Fibroblast of pulmonary artery (primary cell): ENCODE measurements around the gene LMAN1L.

ENCODE experiments used
- DNase-seq: peaks from one replicate; pipeline ENCODE4 v3.0.0-alpha.2; 2010; ENCODE audit warnings: low read depth
- H3K4me3 ChIP-seq: replicated peaks from 2 replicates; pipeline ENCODE4 v1.5.1; 2011; ENCODE audit warnings: low read depth, mild to moderate bottlenecking, control low read depth, low read length, moderate library complexity
- TF ChIP-seq, protein P1 (sequence below): IDR thresholded peaks from 2 replicates; pipeline ENCODE4 v1.5.1; 2011; ENCODE audit warnings: mild to moderate bottlenecking, control low read depth, low read length, inconsistent platforms; ENCODE audit errors: missing control alignments

The LMAN1L gene

DNA sequence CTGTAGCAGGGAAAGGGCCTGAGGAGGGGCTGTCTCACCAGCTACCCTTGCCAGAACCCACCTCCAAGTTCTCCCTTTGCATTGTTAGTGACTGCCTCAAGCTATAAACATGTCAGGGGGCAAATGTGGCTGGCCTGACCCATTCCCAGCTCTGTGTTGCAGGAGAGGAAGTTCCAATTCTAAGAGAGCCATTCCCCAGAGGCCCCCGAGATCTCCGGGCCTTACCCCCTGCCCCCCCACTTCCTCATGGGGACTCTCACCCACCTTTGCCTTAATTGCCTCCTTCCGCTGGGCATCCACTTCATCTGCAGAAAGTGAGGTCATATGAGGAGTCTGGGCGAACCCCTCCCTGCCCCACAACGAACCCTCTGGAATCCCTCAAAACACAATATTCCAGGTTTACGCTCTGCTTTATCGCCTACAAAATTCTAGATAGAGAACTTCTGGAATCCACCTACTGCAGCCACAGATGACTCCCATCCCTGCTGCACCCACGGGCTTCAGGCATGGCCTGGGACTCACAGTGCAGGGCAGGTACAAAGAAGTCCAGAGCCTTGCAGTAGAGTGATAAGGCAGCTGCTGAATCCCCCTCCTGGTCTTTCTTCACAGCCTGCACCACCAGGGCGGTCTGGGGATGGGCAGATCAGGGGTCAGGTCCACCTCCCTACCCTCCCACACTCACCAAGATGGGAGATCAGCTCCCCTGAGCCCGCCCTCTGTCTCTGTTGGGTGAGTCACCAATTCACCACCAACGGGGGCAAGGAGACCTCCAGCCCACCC, 26.3 kb downstream of the LMAN1L start:
- TF ChIP-seq, protein P1, sequence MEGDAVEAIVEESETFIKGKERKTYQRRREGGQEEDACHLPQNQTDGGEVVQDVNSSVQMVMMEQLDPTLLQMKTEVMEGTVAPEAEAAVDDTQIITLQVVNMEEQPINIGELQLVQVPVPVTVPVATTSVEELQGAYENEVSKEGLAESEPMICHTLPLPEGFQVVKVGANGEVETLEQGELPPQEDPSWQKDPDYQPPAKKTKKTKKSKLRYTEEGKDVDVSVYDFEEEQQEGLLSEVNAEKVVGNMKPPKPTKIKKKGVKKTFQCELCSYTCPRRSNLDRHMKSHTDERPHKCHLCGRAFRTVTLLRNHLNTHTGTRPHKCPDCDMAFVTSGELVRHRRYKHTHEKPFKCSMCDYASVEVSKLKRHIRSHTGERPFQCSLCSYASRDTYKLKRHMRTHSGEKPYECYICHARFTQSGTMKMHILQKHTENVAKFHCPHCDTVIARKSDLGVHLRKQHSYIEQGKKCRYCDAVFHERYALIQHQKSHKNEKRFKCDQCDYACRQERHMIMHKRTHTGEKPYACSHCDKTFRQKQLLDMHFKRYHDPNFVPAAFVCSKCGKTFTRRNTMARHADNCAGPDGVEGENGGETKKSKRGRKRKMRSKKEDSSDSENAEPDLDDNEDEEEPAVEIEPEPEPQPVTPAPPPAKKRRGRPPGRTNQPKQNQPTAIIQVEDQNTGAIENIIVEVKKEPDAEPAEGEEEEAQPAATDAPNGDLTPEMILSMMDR: no peak
- DNase-seq: no peak
- no peak overlapping the region for H3K4me3 ChIP-seq

DNA sequence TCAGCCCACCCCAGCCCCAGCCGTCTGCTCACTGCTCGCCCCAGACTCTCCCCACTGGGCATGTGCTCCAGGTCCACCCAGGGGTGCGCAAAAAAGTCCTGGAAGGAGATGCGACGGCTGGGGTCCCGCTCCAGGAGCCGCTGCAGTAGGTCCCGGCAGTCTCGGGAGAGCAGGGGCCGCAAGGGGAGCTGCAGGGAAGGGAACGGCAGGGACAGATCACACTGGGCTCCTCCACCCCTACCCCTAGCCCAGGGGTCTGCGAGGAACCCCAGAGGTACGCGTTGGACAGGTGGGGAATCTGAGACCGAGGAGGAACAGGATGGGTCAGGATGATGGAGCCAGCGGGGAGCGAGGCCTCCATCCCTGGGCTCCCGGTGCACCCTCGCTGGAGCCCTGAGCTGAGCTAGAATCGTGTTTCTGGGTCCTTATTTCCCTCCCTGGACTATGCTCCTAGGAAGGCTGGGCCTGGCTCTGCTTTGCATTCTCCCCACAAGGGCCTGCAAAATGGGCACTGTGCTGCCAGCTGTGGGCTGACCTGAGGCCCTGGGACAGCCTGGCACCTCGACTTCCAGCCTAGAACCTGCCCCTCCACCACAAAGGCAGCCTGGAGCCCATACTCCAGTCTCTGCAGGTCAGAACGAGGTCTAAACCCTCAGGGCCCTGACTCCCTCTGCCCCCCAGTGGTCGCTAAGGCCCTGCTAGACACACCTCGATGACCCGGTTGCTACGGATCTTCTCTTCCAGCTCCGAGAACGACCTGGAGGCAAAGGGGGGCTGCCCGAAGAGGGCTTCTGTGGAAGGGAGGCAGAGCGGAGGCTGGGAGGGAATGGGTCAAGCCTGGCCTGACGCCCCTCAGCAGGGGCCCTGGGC, 27.1 kb downstream of the LMAN1L start:
- TF ChIP-seq, protein P1: no peak
- DNase-seq: no peak
- no peak overlapping the region for H3K4me3 ChIP-seq

DNA sequence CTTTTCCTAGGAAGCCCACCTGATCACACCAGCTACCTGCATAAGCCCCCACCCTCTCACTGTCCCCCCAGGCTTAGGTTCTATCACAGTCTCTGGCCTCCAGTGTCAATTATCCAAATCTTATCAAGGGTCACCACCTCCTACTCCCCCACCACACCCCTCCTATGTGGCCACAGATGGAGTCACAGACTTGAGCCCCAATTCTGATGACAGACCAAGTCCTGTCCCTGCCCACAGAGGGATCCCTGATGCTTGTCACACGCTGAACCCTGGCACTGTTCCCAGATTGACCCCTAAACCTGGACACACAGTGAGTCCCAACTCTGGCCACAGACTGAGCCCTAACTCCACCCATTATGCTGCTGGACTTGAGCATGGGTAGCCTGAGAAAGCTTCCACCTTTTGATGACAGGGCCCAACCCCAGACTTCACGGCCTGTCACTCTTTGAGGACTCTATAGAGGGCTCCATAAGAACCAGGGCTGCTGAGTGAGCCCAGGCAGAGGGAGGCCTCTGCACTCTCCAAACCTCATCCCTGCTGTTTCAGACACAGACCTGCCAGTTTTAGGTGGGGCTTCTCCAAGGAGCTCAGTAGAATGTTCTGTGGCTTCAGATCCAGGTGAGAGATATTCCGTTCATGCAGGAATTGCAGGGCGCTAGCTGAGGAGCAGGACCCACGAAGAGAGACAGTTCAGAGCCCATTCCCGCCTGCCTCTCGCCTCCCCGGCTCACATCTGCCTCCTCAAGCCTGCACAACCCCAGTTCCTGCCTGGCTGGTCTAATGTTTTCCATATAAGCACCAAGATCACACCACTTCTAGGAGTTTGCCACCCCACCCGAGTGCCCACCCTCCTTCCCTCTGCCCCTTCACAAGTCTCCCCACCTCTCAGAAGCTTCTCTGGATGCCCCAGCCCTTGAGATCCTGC, 28.5 kb downstream of the LMAN1L start:
- DNase-seq: no peak
- TF ChIP-seq, protein P1: no peak
- H3K4me3 ChIP-seq: no peak overlapping the region

DNA sequence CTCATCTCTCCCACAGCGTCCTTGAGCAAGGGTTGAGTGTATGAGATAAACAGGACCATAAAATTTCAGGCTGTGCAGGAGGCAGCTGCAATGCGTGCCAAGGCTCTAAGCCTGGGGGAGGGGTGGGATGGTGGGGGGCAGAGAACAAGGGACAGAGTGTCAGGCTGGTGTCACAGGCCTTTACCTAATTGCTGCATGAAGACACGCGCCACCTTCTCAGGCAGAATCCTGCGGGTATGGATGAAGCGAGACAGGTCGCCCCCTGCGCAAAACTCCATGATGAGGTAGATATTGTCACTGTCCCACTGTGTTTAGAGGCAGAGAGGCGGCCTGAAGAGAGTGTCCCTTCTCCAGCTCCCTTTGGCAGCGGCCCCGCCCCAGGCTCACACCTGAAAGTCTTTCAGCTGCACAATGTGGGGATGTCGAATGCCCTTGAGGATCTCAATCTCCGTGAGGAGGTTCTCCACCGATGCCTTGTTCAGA, 29.3 kb downstream of the LMAN1L start:
- no peak for DNase-seq
- H3K4me3 ChIP-seq: peak overlapping the region; percentile 66
- TF ChIP-seq, protein P1: no peak

DNA sequence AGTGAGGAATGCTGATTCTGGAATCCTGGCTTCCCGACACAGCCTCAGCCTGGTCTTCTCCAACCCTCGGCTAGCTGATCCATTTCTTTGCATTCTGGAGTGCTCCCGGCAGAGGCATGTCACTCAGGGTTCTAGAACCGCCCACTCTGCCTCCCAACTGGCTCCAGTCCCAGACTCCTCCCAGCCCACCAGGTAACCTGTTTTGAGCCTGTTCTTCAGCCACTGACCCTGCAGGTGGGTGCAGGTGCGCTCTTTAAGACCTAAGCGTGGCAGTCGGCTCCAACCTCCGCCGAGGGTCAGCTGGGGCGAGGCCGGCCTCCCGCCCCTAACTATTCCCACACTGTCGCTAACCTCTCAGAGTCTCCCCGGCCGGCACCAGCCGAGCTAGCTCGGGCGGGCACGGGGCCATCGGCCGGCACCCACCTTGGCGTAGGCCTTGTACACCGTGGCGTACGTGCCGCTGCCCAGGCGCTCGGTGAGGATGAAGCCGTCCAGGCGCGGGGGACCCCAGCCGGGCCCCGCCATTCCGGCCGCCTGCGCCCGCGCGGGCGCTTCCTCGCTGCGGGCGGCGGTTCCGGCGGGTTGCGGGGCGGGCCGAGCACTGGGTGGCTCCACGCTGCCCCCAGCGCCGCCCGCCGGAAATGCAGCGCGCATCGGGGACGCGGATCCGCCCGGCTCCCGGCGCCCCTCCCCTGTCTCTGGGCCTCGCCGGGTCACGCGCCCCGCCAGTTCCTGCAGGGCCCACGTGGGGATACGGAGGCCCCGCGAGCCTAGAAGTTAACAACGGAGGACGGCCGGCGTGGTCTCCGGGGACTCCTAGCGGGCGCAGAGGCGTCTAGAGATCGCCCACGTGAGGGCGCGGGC, 30.2 kb downstream of the LMAN1L start, which contains the start of gene ULK3:
Gene ULK3 (minus strand): TSS at position 576 of the 864 bp plus-strand sequence. CDS start 51 bp downstream, at position 525.
- H3K4me3 ChIP-seq: peak within 1 kb of the TSS; percentile 66
- TF ChIP-seq, protein P1: no peak
- DNase-seq: peak; percentile 88
